ENCODE results near the gene PHYHD1. TPM values are rescaled to one million over a fixed set of nuclear protein-coding genes. Genes with fewer than 3 reads are reported as not detected.
A peak's percentile ranks its signal among the peaks of the same experiment; 100 is the strongest.

PHYHD1 gene
- total and polyA plus RNA-seq, 2 of the 13 experiments (the other 11 are each of a cell fraction or from before 2014, with no cell fraction given) = 10.6 to 25.3 TPM

DNA sequence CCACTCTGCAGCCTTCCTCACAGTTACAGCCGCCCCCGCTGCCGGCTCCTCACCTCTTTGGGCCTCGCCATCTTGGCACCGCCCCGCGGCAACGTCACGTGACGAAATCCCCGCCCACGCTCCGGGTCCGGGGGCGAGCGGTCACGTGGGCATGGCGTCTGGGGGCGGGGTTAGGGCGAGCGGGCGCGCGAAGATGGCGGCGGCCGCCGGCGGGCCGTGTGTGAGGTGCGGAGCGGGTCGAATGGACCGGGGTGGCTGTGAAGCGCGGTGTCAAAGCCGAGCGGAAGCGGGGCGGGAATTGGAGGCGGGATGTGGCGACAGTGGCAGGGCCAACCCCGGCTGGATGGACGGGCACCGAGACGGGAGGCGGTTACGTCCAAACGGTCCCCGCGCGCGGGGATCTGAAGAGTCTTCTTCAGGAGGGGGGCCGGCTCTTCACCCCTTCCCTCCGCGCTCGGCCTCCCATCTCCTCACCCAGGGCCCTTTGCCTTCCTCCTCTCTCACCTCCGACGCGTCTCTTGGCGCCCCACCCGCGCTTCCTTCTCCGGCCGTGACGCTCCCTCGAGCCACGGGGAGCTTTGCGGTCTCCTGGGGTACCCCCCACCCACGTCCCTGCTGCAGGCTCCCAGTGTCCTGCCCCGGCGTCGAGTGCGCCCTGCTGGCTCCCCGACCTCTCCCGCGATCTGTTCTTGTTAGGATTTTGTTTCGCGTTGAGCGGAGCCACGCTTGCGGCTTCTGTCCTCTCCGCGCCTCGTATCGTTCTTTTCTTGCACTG lies 26.9 kb downstream of the PHYHD1 start, which contains the start of the genes DOLK and NUP188 (continued):
- TF ChIP-seq, protein P1, sequence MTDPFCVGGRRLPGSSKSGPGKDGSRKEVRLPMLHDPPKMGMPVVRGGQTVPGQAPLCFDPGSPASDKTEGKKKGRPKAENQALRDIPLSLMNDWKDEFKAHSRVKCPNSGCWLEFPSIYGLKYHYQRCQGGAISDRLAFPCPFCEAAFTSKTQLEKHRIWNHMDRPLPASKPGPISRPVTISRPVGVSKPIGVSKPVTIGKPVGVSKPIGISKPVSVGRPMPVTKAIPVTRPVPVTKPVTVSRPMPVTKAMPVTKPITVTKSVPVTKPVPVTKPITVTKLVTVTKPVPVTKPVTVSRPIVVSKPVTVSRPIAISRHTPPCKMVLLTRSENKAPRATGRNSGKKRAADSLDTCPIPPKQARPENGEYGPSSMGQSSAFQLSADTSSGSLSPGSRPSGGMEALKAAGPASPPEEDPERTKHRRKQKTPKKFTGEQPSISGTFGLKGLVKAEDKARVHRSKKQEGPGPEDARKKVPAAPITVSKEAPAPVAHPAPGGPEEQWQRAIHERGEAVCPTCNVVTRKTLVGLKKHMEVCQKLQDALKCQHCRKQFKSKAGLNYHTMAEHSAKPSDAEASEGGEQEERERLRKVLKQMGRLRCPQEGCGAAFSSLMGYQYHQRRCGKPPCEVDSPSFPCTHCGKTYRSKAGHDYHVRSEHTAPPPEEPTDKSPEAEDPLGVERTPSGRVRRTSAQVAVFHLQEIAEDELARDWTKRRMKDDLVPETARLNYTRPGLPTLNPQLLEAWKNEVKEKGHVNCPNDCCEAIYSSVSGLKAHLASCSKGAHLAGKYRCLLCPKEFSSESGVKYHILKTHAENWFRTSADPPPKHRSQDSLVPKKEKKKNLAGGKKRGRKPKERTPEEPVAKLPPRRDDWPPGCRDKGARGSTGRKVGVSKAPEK (CRISPR knock-in tag; IDR thresholded peaks at IDR 0.05; ENCODE audit: borderline replicate concordance) = no peak
- TF ChIP-seq ZNF468 (CRISPR knock-in tag; IDR thresholded peaks at IDR 0.05) = no peak
- peak; percentile 79 for TF ChIP-seq THAP11 (CRISPR knock-in tag; IDR thresholded peaks at IDR 0.05)
- no peak for TF ChIP-seq CENPX (CRISPR knock-in tag; IDR thresholded peaks at IDR 0.05)
- 0 out of 2 replicates have a peak, but pooled peaks have one; percentile 44 for TF ChIP-seq ZNF557 (CRISPR knock-in tag; IDR thresholded peaks at IDR 0.05)
- TF ChIP-seq ZNF644 (CRISPR knock-in tag; IDR thresholded peaks at IDR 0.05; ENCODE audit: low read depth) = peak; percentile 34; the same call in 1 of the 2 replicates
- TF ChIP-seq ZFAT (CRISPR knock-in tag; conservative IDR thresholded peaks at IDR 0.05) = no peak
- TF ChIP-seq ZIK1 (CRISPR knock-in tag; IDR thresholded peaks at IDR 0.05; ENCODE audit: borderline replicate concordance, low read depth) = peak; percentile 81; the same call in 1 of the 2 replicates
- TF ChIP-seq, protein P2, sequence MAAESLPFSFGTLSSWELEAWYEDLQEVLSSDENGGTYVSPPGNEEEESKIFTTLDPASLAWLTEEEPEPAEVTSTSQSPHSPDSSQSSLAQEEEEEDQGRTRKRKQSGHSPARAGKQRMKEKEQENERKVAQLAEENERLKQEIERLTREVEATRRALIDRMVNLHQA (CRISPR knock-in tag; IDR thresholded peaks at IDR 0.05) = no peak
- TF ChIP-seq POLR2AphosphoS5 (IDR thresholded peaks at IDR 0.05; ENCODE audit: low read depth, low read length) = peak; percentile 88
- TF ChIP-seq HNRNPH1 (optimal IDR thresholded peaks at IDR 0.05; ENCODE audit: low read depth, low read length) = no peak
- TF ChIP-seq ZNF44 (CRISPR knock-in tag; IDR thresholded peaks at IDR 0.05) = no peak
- peak in 1 of 2 experiments; percentile 52; a peak in 1 of 4 replicates for TF ChIP-seq REST (IDR thresholded peaks at IDR 0.05; ENCODE audit: borderline replicate concordance in 1 of 2, low read depth in 1 of 2, low read length in 2 of 2)
- no peak for TF ChIP-seq JUND (CRISPR knock-in tag; IDR thresholded peaks at IDR 0.05)
- TF ChIP-seq U2AF2 (IDR thresholded peaks at IDR 0.05; ENCODE audit: low read depth, low read length) = 0 out of 2 replicates have a peak, but pooled peaks have one; percentile 21
- peak; percentile 80 for TF ChIP-seq MED8 (CRISPR knock-in tag; IDR thresholded peaks at IDR 0.05; ENCODE audit: insufficient replicate concordance)
- peak; percentile 50; the same call in 1 of the 2 replicates for TF ChIP-seq PAXIP1 (CRISPR knock-in tag; conservative IDR thresholded peaks at IDR 0.05)
- no peak for TF ChIP-seq NFRKB (IDR thresholded peaks at IDR 0.05)
- no peak for TF ChIP-seq WIZ (CRISPR knock-in tag; IDR thresholded peaks at IDR 0.05)
